ENCODE results near the gene DECR2.

DNA sequence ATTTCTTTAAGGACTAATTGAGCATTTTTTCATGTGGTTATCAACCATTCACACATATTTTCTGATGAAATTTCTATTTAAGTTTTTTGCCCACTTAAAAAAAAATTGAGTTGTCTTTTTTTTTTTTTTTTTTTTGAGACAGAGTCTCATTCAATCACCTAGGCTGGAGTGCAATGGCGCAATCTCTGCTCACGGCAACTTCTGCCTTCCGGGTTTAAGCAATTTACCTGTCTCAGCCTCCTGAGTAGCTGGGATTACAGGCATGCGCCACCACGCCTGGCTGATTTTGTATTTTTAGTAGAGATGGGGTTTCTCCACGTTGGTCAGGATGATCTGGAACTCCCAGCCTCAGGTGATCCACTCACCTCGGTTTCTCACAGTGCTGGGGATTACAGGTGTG is 58.1 kb downstream of the DECR2 start:
- TF ChIP-seq POLR2A (IDR thresholded peaks at IDR 0.05; ENCODE audit: low read length): no peak
- no peak for TF ChIP-seq GATA1 (IDR thresholded peaks at IDR 0.05; ENCODE audit: low read depth, low read length)
